NB4 (cell line): ENCODE data around the gene HEXIM2.
A peak's percentile ranks its signal among the peaks of the same experiment; 100 is the strongest.

Experiments
- DNase-seq: peaks from one replicate; pipeline ENCODE4 v3.0.0; 2010; ENCODE audit warnings: low read depth
- H3K4me3 ChIP-seq: one replicate; pipeline ENCODE4 v1.5.1; 2011; ENCODE audit warnings: mild to moderate bottlenecking, low read depth, low read length, moderate library complexity
- CTCF ChIP-seq: IDR thresholded peaks from one replicate; pipeline ENCODE4 v1.5.1; 2012; ENCODE audit warnings: low read depth, low read length
- MAX ChIP-seq: IDR thresholded peaks from 2 replicates; pipeline ENCODE4 v1.6.1; 2011; ENCODE audit warnings: low read depth, low read length
- MYC ChIP-seq: IDR thresholded peaks from 2 replicates; pipeline ENCODE4 v1.6.1; 2011; ENCODE audit warnings: low read depth, low read length
- POLR2A ChIP-seq: IDR thresholded peaks from 2 replicates; pipeline ENCODE4 v1.6.1; 2011; ENCODE audit warnings: mild to moderate bottlenecking; ENCODE audit not compliant: insufficient read length; ENCODE audit errors: extremely low read depth

HEXIM2 gene

DNA sequence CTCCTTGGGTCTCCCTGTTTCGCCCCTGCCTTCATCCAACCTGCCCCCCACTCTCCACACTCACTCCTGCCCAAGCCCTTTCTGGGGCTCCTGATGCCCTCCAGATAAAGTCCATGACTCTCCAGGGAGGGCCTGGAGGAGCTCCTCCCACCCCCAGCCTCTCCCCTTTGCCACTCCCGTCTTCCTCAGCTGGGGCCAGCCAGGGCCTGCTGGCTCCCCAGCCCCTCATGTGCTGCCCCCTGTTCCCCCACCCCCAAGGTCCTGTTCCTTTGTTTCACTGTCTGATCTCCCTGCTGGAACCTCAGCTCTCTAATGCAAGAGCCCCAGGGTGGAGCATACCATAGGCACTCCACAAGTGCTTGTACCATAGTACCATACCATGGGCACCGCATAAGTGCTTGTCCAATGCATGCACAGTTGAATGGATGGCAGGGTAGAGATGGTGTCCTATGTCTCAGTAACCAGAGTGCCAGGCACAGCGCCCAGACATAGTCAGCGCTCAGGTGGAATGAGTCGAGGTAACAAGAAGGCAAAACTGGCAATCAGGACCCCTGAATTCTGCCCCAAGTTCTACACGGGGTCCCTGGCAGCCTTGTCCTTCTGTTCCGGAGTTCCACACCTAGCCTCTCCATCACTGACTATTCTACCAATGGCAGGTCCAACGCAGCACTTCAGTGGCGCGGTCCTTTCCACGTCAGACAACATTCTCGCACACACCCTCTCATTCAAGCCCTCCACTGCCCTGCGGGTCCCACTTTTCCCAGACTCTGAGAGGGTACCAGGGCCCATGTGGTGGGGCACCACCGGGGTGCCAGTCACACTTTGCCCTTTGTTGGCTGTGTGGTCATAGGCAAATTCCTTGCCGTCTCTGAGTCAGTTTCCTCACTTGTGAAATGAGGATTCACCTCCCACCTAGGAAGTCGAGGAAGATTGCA lies 30.7 kb upstream of the HEXIM2 start:
- TF ChIP-seq MAX (no peak), POLR2A (no peak), MYC (no peak), CTCF (no peak)
- no peak for DNase-seq
- no peak overlapping the region for H3K4me3 ChIP-seq

GRCh38 chr17:45131616-45132319 lies 29.9 kb upstream of the HEXIM2 start:
- peak; percentile 63 for DNase-seq
- H3K4me3 ChIP-seq: peak overlapping the region; percentile 47
- TF ChIP-seq MYC (no peak), CTCF (peak; percentile 75)

DNA sequence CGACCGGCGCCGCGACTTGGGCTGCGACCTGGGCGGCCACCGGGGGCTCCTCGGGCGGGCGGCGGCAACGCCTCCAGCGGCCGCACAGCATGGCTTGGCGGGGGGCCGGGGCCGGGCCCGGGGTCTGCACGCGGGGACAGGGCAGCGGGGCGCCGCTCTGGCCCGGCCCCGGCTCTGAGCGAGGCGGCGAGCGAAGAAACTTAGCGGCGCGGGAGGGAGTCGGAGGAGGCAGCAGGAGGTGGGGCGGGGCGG lies 29.4 kb upstream of the HEXIM2 start, which contains the start of gene PLCD3:
PLCD3 (minus strand) TSS at position 196 of the 252 bp plus-strand sequence; CDS start at position 91, 105 bp downstream.
- TF ChIP-seq POLR2A (no peak), MAX (no peak), MYC (no peak)

GRCh38 chr17:45132572-45133463 lies 28.9 kb upstream of the HEXIM2 start:
- TF ChIP-seq MYC: peak; percentile 74
- peak; percentile 65 for TF ChIP-seq CTCF
- TF ChIP-seq POLR2A: no peak
- TF ChIP-seq MAX: peak; percentile 40; the same call in 1 of the 2 replicates
- peak overlapping the region; percentile 49 for H3K4me3 ChIP-seq
- peak; percentile 84 for DNase-seq

More for the DNA sequence above, 29.4 kb upstream of the HEXIM2 start, which contains the start of gene PLCD3:
- peak within 1 kb of the TSS; percentile 49 for H3K4me3 ChIP-seq
- no peak for DNase-seq

DNA sequence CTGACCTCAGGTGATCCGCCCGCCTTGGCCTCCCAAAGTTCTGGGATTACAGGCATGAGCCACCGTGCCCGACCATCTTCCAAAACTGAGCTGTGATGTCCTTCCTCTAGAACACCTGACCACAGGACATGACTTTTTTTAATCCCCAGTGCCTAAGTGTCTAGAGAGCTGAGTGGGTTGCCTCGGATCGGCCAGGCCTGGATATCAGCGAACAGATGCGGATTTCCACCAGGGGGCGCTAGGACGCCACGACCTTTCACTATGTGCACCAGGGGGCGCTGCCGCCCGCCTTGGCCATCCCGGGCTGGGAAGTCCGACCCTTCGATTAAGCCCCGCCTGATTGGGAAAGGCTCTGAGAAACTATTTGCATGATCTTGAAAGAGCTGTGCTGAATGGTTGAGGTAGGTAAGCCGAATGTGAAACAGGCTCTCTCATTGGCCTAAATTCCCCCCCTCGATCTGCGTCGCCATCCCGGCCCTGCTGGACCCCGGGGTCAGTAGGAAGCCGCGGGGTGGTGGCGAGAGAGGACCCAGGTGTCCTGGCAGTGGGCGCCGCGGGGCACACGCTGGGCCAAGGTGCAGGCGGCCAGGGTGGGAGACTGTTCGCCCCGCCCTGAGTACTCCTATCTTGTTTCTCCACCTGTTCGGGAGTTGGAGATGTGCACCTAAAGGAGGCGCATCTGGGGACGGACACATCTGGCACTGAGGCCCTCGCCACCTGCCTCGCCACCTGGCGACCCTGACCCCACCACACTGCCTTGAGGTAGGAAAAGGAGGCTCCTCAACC lies 26.3 kb upstream of the HEXIM2 start, which contains the start of gene ACBD4:
ACBD4 (plus strand) TSS at position 496 of the 786 bp plus-strand sequence. CDS start 458 bp downstream, outside the sequence.
- H3K4me3 ChIP-seq: peak within 1 kb of the TSS; percentile 50
- TF ChIP-seq MAX (peak; percentile 38), MYC (no peak), POLR2A (peak; percentile 45), CTCF (peak; percentile 99)
- peak; percentile 96 for DNase-seq
